AG04450 (cell line): ENCODE results near the gene ANTKMT. TPM values are rescaled to one million over a fixed set of nuclear protein-coding genes. Genes with fewer than 3 reads are reported as not detected.

Experiments used
- CTCF ChIA-PET: fragments of 300-600, 350-600 bp; formaldehyde crosslinking; extraction: SDS; loops from one replicate; lab custom pipeline; 2022; ENCODE audit warnings: antibody characterized with exemption, inconsistent platforms; lab: Charles Lee
- POLR2A ChIA-PET: fragments of 350-600 bp; formaldehyde crosslinking; extraction: SDS; loops from one replicate; lab custom pipeline; 2021; ENCODE audit warnings: antibody characterized with exemption, inconsistent platforms; lab: Yijun Ruan, JAX
- DNase-seq: peaks from one replicate; pipeline ENCODE4 v3.0.0-alpha.2; 2011; ENCODE audit warnings: low read depth, low spot score
- H3K27ac ChIP-seq: one replicate; pipeline ENCODE4 v1.5.1; 2012; ENCODE audit warnings: low read depth, low read length, control low read depth
- H3K27me3 ChIP-seq: one replicate; pipeline ENCODE4 v1.6.0; 2012; ENCODE audit warnings: low read length; ENCODE audit not compliant: control insufficient read depth, insufficient read depth
- H3K4me3 ChIP-seq: 2 replicates; pipeline ENCODE4 v1.5.1; 2011; ENCODE audit warnings: mild to moderate bottlenecking, low read depth, low read length, control low read depth
- H3K9me3 ChIP-seq: 2 replicates; pipeline ENCODE4 v1.5.1; 2012; ENCODE audit warnings: low read length; ENCODE audit not compliant: control insufficient read depth, insufficient read depth
- CTCF ChIP-seq: IDR thresholded peaks from 2 replicates; pipeline ENCODE4 v1.5.1; 2011; ENCODE audit warnings: low read depth, low read length, control low read depth, inconsistent platforms
- polyA plus RNA-seq: library from polyadenylated mRNA; depleted of rRNA; stranded (reverse); fragments of >200 nt; gene quantifications from 2 replicates; pipeline ENCODE4 v1.2.3, GENCODE V29; 2011

Gene ANTKMT
- polyA plus RNA-seq, 1 experiment: 5.3 TPM

- CTCF ChIA-PET: interaction anchor here (0.9 to 1.4 kb wide), 2 partner anchors 9 to 11 kb away, joined by 3 to 5 read pairs; no protein-coding TSS in a partner anchor
These were observed 428 bp upstream of the ANTKMT start for GRCh38 chr16:720447-720989.

GRCh38 chr16:721765-722540, 1.0 kb downstream of the ANTKMT start:
- H3K9me3 ChIP-seq: no peaks in the 10 kb centered on the region; the same call in 1 of the 2 replicates
- no peaks in the 10 kb centered on the region for H3K27me3 ChIP-seq
- TF ChIP-seq CTCF: no peak
- ChIA-PET POLR2A (interaction anchor here (0.6 to 1.2 kb wide), 5 partner anchors 9 to 138 kb away, joined by 3 to 7 read pairs (median 4); partner anchors contain the start of genes CHTF18 and RPUSD1), CTCF (no interaction called here)
- no peak overlapping the region for H3K27ac ChIP-seq
- peak overlapping the region; percentile 74 for H3K4me3 ChIP-seq
- DNase-seq: no peak

More at GRCh38 chr16:720447-720989, 428 bp upstream of the ANTKMT start:
- H3K4me3 ChIP-seq: peak overlapping the region; percentile 74
- peak; percentile 19; the same call in 1 of the 2 replicates for TF ChIP-seq CTCF
- H3K9me3 ChIP-seq: no peaks in the 10 kb centered on the region; the same call in 1 of the 2 replicates
- POLR2A ChIA-PET: interaction anchor here (0.7 to 1.6 kb wide), 6 partner anchors 10 to 68 kb away, joined by 3 to 5 read pairs (median 4); partner anchors contain the start of genes CHTF18 and RPUSD1
- no peak for DNase-seq
- peak overlapping the region; percentile 89 for H3K27ac ChIP-seq
- H3K27me3 ChIP-seq: no peaks in the 10 kb centered on the region

GRCh38 chr16:722835-723633, 2.1 kb downstream of the ANTKMT start:
- no peaks in the 10 kb centered on the region; the same call in 1 of the 2 replicates for H3K9me3 ChIP-seq
- TF ChIP-seq CTCF: no peak
- no peak for DNase-seq
- H3K27ac ChIP-seq: no peak overlapping the region
- no peak overlapping the region for H3K4me3 ChIP-seq
- ChIA-PET CTCF (no interaction called here), POLR2A (no interaction called here)
- H3K27me3 ChIP-seq: no peaks in the 10 kb centered on the region

- DNase-seq: no peak
- no peaks in the 10 kb centered on the region for H3K27me3 ChIP-seq
- CTCF ChIA-PET: interaction anchor here (0.6 kb wide), 1 partner anchor 488 kb away, joined by 5 read pairs; no protein-coding TSS in a partner anchor
- no peaks in the 10 kb centered on the region; the same call in 1 of the 2 replicates for H3K9me3 ChIP-seq
- no peak for TF ChIP-seq CTCF
- no peak overlapping the region for H3K27ac ChIP-seq
- POLR2A ChIA-PET: no interaction called here
- H3K4me3 ChIP-seq: no peak overlapping the region
These were observed 2.7 kb downstream of the ANTKMT start for GRCh38 chr16:723695-724094.
